DOHH2 (cell line): ENCODE results near the gene THAP4.

Experiments used
- H3F3A ChIP-seq: fragments of 200-600 bp; sonication (generic), shearing (Covaris generic); 2 replicates; pipeline ENCODE4 v1.6.0; 2016; ENCODE audit warnings: antibody characterized with exemption, mild to moderate bottlenecking; ENCODE audit not compliant: control insufficient read depth, insufficient read depth
- H3K27ac ChIP-seq: fragments of 200-600 bp; sonication (generic); 2 replicates; pipeline ENCODE4 v1.5.1; 2014; ENCODE audit warnings: low read depth, mild to moderate bottlenecking, low read length, moderate library complexity
- H3K27me3 ChIP-seq: fragments of 200-600 bp; sonication (generic); 2 replicates; pipeline ENCODE4 v1.6.1; 2014; ENCODE audit warnings: mild to moderate bottlenecking, low read length, mixed read lengths; ENCODE audit not compliant: control insufficient read depth
- H3K36me3 ChIP-seq: fragments of 200-600 bp; sonication (generic); 2 replicates; pipeline ENCODE4 v1.6.1; 2014; ENCODE audit warnings: mild to moderate bottlenecking, low read length, moderate library complexity, mixed read lengths; ENCODE audit not compliant: control insufficient read depth
- H3K4me1 ChIP-seq: fragments of 200-600 bp; sonication (generic); 2 replicates; pipeline ENCODE4 v1.6.1; 2014; ENCODE audit warnings: mild to moderate bottlenecking, low read length, mixed read lengths; ENCODE audit not compliant: control insufficient read depth
- H3K4me2 ChIP-seq: fragments of 200-600 bp; sonication (generic); 2 replicates; pipeline ENCODE4 v1.6.0; 2014; ENCODE audit warnings: mild to moderate bottlenecking, low read length, moderate library complexity
- H3K4me3 ChIP-seq: fragments of 200-600 bp; sonication (generic); 2 replicates; pipeline ENCODE4 v1.5.1; 2014; ENCODE audit warnings: mild to moderate bottlenecking, low read length, mixed read lengths
- H3K79me2 ChIP-seq: fragments of 200-600 bp; sonication (generic); 2 replicates; pipeline ENCODE4 v1.6.1; 2014; ENCODE audit warnings: mild to moderate bottlenecking, low read length, mixed read lengths; ENCODE audit not compliant: control insufficient read depth
- H3K9me2 ChIP-seq: fragments of 200-600 bp; sonication (generic); replicated peaks from 2 replicates; pipeline ENCODE4 v1.6.1; 2014; ENCODE audit warnings: mild to moderate bottlenecking, low read length, mixed read lengths; ENCODE audit not compliant: control insufficient read depth
- H3K9me3 ChIP-seq: fragments of 200-600 bp; sonication (generic); 2 replicates; pipeline ENCODE4 v1.6.1; 2014; ENCODE audit warnings: antibody characterized with exemption, low read length, mixed read lengths; ENCODE audit not compliant: control insufficient read depth, insufficient read depth
- H4K20me1 ChIP-seq: fragments of 200-600 bp; sonication (generic); 2 replicates; pipeline ENCODE4 v1.6.0; 2014; ENCODE audit warnings: low read depth, mild to moderate bottlenecking, antibody characterized with exemption, low read length, moderate library complexity; ENCODE audit not compliant: control insufficient read depth, insufficient read depth
- CTCF ChIP-seq: fragments of 200-600 bp; sonication (generic); IDR thresholded peaks from one replicate; pipeline ENCODE4 v1.5.1; 2014; ENCODE audit warnings: antibody characterized with exemption, mild to moderate bottlenecking, low read depth, low read length; ENCODE audit not compliant: poor library complexity, severe bottlenecking
- EZH2phosphoT487 ChIP-seq: fragments of 200-600 bp; sonication (generic); IDR thresholded peaks from 2 replicates; pipeline ENCODE4 v1.6.1; 2017; ENCODE audit warnings: borderline replicate concordance, mild to moderate bottlenecking, antibody characterized with exemption, low read length, moderate library complexity, mixed read lengths

THAP4 gene

GRCh38 chr2:241541564-241542277, 95.2 kb downstream of the THAP4 start:
- H3K9me3 ChIP-seq: no peaks in the 10 kb centered on the region
- H3K4me1 ChIP-seq: no peaks in the 10 kb centered on the region
- no peaks in the 10 kb centered on the region for H3K9me2 ChIP-seq
- no peaks in the 10 kb centered on the region for H3K79me2 ChIP-seq
- no peaks in the 10 kb centered on the region for H3K36me3 ChIP-seq
- peaks cover 7% of the 10 kb centered on the region; the same call in 1 of the 2 replicates for H3K27me3 ChIP-seq
- no peak for TF ChIP-seq CTCF
- no peak for TF ChIP-seq EZH2phosphoT487
- H3K4me3 ChIP-seq: no peak overlapping the region
- no peaks in the 10 kb centered on the region for H4K20me1 ChIP-seq
- no peak overlapping the region for H3K27ac ChIP-seq
- no peaks in the 10 kb centered on the region for H3F3A ChIP-seq
- H3K4me2 ChIP-seq: no peak overlapping the region

- H3K79me2 ChIP-seq: no peaks in the 10 kb centered on the region
- H3K27ac ChIP-seq: no peak overlapping the region
- H3K9me2 ChIP-seq: no peaks in the 10 kb centered on the region
- H4K20me1 ChIP-seq: no peaks in the 10 kb centered on the region
- H3F3A ChIP-seq: no peaks in the 10 kb centered on the region
- no peak overlapping the region for H3K4me3 ChIP-seq
- H3K4me2 ChIP-seq: no peak overlapping the region
- no peak for TF ChIP-seq EZH2phosphoT487
- no peak for TF ChIP-seq CTCF
- no peaks in the 10 kb centered on the region for H3K9me3 ChIP-seq
- no peaks in the 10 kb centered on the region for H3K4me1 ChIP-seq
- peaks cover 3% of the 10 kb centered on the region; the same call in 1 of the 2 replicates for H3K27me3 ChIP-seq
- no peaks in the 10 kb centered on the region for H3K36me3 ChIP-seq
Measured at GRCh38 chr2:241540771-241541561, 96.0 kb downstream of the THAP4 start.

- Histone ChIP-seq H3F3A (no peaks in the 10 kb centered on the region), H3K9me2 (no peaks in the 10 kb centered on the region), H3K4me1 (no peaks in the 10 kb centered on the region), H3K9me3 (no peaks in the 10 kb centered on the region), H3K36me3 (no peaks in the 10 kb centered on the region), H4K20me1 (no peaks in the 10 kb centered on the region), H3K79me2 (no peaks in the 10 kb centered on the region), H3K4me2 (no peak overlapping the region), H3K4me3 (no peak overlapping the region), H3K27me3 (peaks cover 3% of the 10 kb centered on the region; the same call in 1 of the 2 replicates), H3K27ac (no peak overlapping the region)
- TF ChIP-seq EZH2phosphoT487 (no peak), CTCF (no peak)
Measured at GRCh38 chr2:241540401-241540770, 96.6 kb downstream of the THAP4 start.
